Measurements from ENCODE around the gene SELENOI. TPM values are rescaled to one million over a fixed set of nuclear protein-coding genes. Genes with fewer than 3 reads are reported as not detected.

Gene SELENOI
- polyA plus RNA-seq, 1 donor (not counting 4 experiments of a cell fraction or from before 2014, with no cell fraction given): 38.1 TPM

DNA sequence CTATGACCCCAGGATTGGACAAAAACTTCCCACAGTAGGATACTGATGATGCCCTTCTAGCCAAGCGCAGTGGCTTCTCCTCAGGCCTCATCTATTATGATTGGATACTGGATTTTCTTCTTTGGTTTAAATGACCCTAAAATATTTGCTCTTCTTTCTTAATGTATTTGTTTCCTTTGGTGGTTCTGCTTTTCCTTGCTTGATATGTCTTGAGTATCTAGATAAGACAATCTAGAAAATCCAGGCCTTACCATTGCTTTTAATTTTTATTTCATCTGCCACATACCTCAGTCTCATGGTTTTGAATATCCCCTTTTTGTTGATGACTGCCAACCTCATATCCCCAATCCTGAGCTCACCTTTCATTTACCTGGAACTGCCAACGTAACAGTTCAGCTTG is 96.4 kb downstream of the SELENOI start:
- TF ChIP-seq, protein P1, sequence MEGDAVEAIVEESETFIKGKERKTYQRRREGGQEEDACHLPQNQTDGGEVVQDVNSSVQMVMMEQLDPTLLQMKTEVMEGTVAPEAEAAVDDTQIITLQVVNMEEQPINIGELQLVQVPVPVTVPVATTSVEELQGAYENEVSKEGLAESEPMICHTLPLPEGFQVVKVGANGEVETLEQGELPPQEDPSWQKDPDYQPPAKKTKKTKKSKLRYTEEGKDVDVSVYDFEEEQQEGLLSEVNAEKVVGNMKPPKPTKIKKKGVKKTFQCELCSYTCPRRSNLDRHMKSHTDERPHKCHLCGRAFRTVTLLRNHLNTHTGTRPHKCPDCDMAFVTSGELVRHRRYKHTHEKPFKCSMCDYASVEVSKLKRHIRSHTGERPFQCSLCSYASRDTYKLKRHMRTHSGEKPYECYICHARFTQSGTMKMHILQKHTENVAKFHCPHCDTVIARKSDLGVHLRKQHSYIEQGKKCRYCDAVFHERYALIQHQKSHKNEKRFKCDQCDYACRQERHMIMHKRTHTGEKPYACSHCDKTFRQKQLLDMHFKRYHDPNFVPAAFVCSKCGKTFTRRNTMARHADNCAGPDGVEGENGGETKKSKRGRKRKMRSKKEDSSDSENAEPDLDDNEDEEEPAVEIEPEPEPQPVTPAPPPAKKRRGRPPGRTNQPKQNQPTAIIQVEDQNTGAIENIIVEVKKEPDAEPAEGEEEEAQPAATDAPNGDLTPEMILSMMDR (optimal IDR thresholded peaks at IDR 0.05 in 1 of 3, IDR thresholded peaks at IDR 0.05 in 1 of 3, conservative IDR thresholded peaks at IDR 0.05 in 1 of 3; ENCODE audit: extremely low read depth in 1 of 3, insufficient read depth in 2 of 3, low read length in 3 of 3): no peak
- TF ChIP-seq EZH2 (IDR thresholded peaks at IDR 0.05; ENCODE audit: low read length): no peak
- FAIRE-seq (no peak), DNase-seq (ENCODE audit: low read depth, low spot score) (no peak)
- no peak overlapping the region for H3K9ac ChIP-seq (ENCODE audit: control insufficient read depth, extremely low read depth, insufficient read depth, low read length)
- no peaks in the 10 kb centered on the region for H3K9me1 ChIP-seq (ENCODE audit: control insufficient read depth, extremely low read depth, insufficient read depth, low read length)
- no peak overlapping the region for H3K27ac ChIP-seq (ENCODE audit: control insufficient read depth, insufficient read depth, low read length)
- peaks cover 8% of the 10 kb centered on the region for H3K27me3 ChIP-seq (ENCODE audit: control insufficient read depth, extremely low read depth, insufficient read depth, low read length)
- no peaks in the 10 kb centered on the region for H4K20me1 ChIP-seq (ENCODE audit: control insufficient read depth, extremely low read depth, insufficient read depth, low read length)
- dilution Hi-C loops (cut with MboI; ENCODE audit: extremely low pct_ligation_motif_present, low sequenced_read_pairs): no loop called here
- no peaks in the 10 kb centered on the region for H3K4me1 ChIP-seq (ENCODE audit: control insufficient read depth, extremely low read depth, insufficient read depth, low read length)
- H3K79me2 ChIP-seq (ENCODE audit: control insufficient read depth, insufficient read depth, low read length): no peaks in the 10 kb centered on the region
- no peaks in the 10 kb centered on the region for H3K36me3 ChIP-seq (ENCODE audit: control insufficient read depth in 2 of 2, extremely low read depth in 1 of 2, insufficient read depth in 2 of 2, low read length in 2 of 2)
- H3K9me3 ChIP-seq (ENCODE audit: control insufficient read depth, low read depth, low read length): no peaks in the 10 kb centered on the region
- no peak overlapping the region for H3K4me2 ChIP-seq (ENCODE audit: control insufficient read depth, extremely low read depth, insufficient read depth, low read depth, low read length)
- no peak overlapping the region for H3K4me3 ChIP-seq (ENCODE audit: control insufficient read depth in 2 of 3, extremely low read depth in 1 of 3, insufficient read depth in 2 of 3, low read depth in 1 of 3, low read length in 3 of 3)
- H2AFZ ChIP-seq (ENCODE audit: control insufficient read depth, low read length): no peak overlapping the region

DNA sequence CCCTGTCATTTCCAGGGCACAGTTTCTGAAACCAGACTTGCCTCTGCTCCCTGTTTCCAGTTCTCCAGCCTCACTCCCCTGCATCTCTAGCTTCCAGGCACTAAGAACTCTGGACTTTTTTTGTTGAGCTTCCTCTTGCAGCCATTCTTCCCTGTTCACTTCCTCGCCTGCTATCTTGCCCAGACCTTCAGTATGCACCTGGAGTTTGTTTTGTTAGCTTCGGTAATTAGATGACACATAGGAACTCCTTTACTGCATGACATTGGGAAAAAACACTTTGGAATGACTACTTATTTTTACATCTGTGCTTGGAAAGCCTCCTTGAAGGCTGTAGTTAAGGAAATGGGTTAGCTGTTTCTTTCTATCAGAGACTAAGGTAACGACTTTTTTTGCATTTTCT is 96.8 kb downstream of the SELENOI start:
- Histone ChIP-seq H4K20me1 (ENCODE audit: control insufficient read depth, extremely low read depth, insufficient read depth, low read length) (no peaks in the 10 kb centered on the region), H3K4me2 (ENCODE audit: control insufficient read depth, extremely low read depth, insufficient read depth, low read depth, low read length) (no peak overlapping the region), H3K27me3 (ENCODE audit: control insufficient read depth, extremely low read depth, insufficient read depth, low read length) (peaks cover 8% of the 10 kb centered on the region), H3K36me3 (ENCODE audit: control insufficient read depth in 2 of 2, extremely low read depth in 1 of 2, insufficient read depth in 2 of 2, low read length in 2 of 2) (no peaks in the 10 kb centered on the region), H3K79me2 (ENCODE audit: control insufficient read depth, insufficient read depth, low read length) (no peaks in the 10 kb centered on the region), H2AFZ (ENCODE audit: control insufficient read depth, low read length) (no peak overlapping the region), H3K4me3 (ENCODE audit: control insufficient read depth in 2 of 3, extremely low read depth in 1 of 3, insufficient read depth in 2 of 3, low read depth in 1 of 3, low read length in 3 of 3) (no peak overlapping the region), H3K4me1 (ENCODE audit: control insufficient read depth, extremely low read depth, insufficient read depth, low read length) (no peaks in the 10 kb centered on the region), H3K9me1 (ENCODE audit: control insufficient read depth, extremely low read depth, insufficient read depth, low read length) (no peaks in the 10 kb centered on the region), H3K27ac (ENCODE audit: control insufficient read depth, insufficient read depth, low read length) (no peak overlapping the region), H3K9me3 (ENCODE audit: control insufficient read depth, low read depth, low read length) (no peaks in the 10 kb centered on the region), H3K9ac (ENCODE audit: control insufficient read depth, extremely low read depth, insufficient read depth, low read length) (no peak overlapping the region)
- dilution Hi-C loops (cut with MboI; ENCODE audit: extremely low pct_ligation_motif_present, low sequenced_read_pairs): no loop called here
- DNase-seq (ENCODE audit: low read depth, low spot score) (no peak), FAIRE-seq (no peak)
- no peak for TF ChIP-seq EZH2 (IDR thresholded peaks at IDR 0.05; ENCODE audit: low read length)
- TF ChIP-seq, protein P1 (optimal IDR thresholded peaks at IDR 0.05 in 1 of 3, IDR thresholded peaks at IDR 0.05 in 1 of 3, conservative IDR thresholded peaks at IDR 0.05 in 1 of 3; ENCODE audit: extremely low read depth in 1 of 3, insufficient read depth in 2 of 3, low read length in 3 of 3): no peak

All from keratinocyte (primary cell).